HepG2 (cell line): ENCODE data around the gene PALM2AKAP2. TPM values are rescaled to one million over a fixed set of nuclear protein-coding genes. Genes with fewer than 3 reads are reported as not detected.

ENCODE experiments used
- ATAC-seq: fragments of 200-7000 bp; cut with Tn5 transposase; 3 replicates; pipeline ENCODE4 v1.9.1; 2020; ENCODE audit warnings: mild to moderate bottlenecking, moderate library complexity
- BruUV-seq: library from RNA; stranded (reverse); fragments of 400-500 nt; replicated peaks from 2 replicates; lab custom pipeline; 2021; lab: Mats Ljungman, UMichigan
- CTCF ChIA-PET: fragments of 300-600 bp; formaldehyde crosslinking; extraction: SDS; loops from one replicate; lab custom pipeline; 2021; ENCODE audit warnings: low total read pairs, inconsistent platforms, low intra/inter-chr PET ratio; lab: Yijun Ruan, JAX
- POLR2A ChIA-PET: fragments of 350-600 bp; sonication (Branson Sonifier 250); formaldehyde crosslinking; loops from one replicate; lab custom pipeline; 2020; ENCODE audit warnings: antibody characterized with exemption, inconsistent platforms; lab: Yijun Ruan, JAX
- DNase-seq: peaks from one replicate; pipeline ENCODE4 v3.0.0-alpha.2; 2015; ENCODE audit warnings: low spot score
- FAIRE-seq: peaks from 3 replicates; lab custom pipeline; 2011; peaks lifted over from hg19 to GRCh38; lab: Jason Lieb, UNC
- H2AFZ ChIP-seq: one replicate; pipeline ENCODE4 v1.6.1; 2011; ENCODE audit warnings: low read length, inconsistent platforms
- H3K27ac ChIP-seq: fragments of 300-600 bp; 3 replicates; pipeline ENCODE4 v1.8.0; 2011; ENCODE audit warnings: mixed run types, mild to moderate bottlenecking, mixed read lengths, low read length, inconsistent platforms; ENCODE audit not compliant: insufficient read depth; ENCODE audit errors: extremely low read length
- H3K27me3 ChIP-seq, 2 experiments: fragments of 200-600 bp in 1 of 2; 2 replicates in 1 of 2; 3 replicates in 1 of 2; pipeline versions ENCODE4 v1.6.0 to v1.8.0; 2011; ENCODE audit warnings: low read length in 2 of 2, mild to moderate bottlenecking in 2 of 2, moderate library complexity in 2 of 2, inconsistent platforms in 1 of 2; ENCODE audit not compliant: insufficient read depth in 2 of 2, control insufficient read depth in 1 of 2
- H3K36me3 ChIP-seq, 2 experiments: fragments of 200-600 bp in 1 of 2; replicated peaks in 1 of 2; 2 replicates in 1 of 2; 3 replicates in 1 of 2; pipeline versions ENCODE4 v1.5.1 to v1.8.0; 2011; ENCODE audit warnings: low read length in 2 of 2, inconsistent platforms in 1 of 2; ENCODE audit not compliant: insufficient read depth in 2 of 2, control insufficient read depth in 1 of 2
- H3K4me1 ChIP-seq: 2 replicates; pipeline ENCODE4 v1.5.1; 2012; ENCODE audit warnings: low read length, inconsistent platforms; ENCODE audit not compliant: insufficient read depth
- H3K4me2 ChIP-seq: 2 replicates; pipeline ENCODE4 v1.6.0; 2011; ENCODE audit warnings: low read depth, low read length, inconsistent platforms
- H3K4me3 ChIP-seq, 3 experiments: fragments of 200-600 bp in 1 of 3; sonication (generic), shearing (Covaris generic) in 1 of 3; replicated peaks in 1 of 3; 2 replicates each; pipeline ENCODE4 v1.5.1; 2011 to 2016; ENCODE audit warnings: low read length in 3 of 3, inconsistent platforms in 2 of 3, low read depth in 2 of 3, mild to moderate bottlenecking in 2 of 3, control low read depth in 1 of 3, mixed read lengths in 1 of 3; ENCODE audit not compliant: insufficient read depth in 1 of 3
- H3K79me2 ChIP-seq: one replicate; pipeline ENCODE4 v1.6.1; 2011; ENCODE audit warnings: low read length, inconsistent platforms; ENCODE audit not compliant: insufficient read depth
- H3K9ac ChIP-seq: 2 replicates; pipeline ENCODE4 v1.6.0; 2011; ENCODE audit warnings: mild to moderate bottlenecking, low read depth, low read length, inconsistent platforms; ENCODE audit not compliant: insufficient read depth
- H3K9me3 ChIP-seq: 2 replicates; pipeline ENCODE4 v1.5.1; 2012; ENCODE audit warnings: mild to moderate bottlenecking, low read length
- H4K20me1 ChIP-seq: 2 replicates; pipeline ENCODE4 v1.6.0; 2011; ENCODE audit warnings: inconsistent platforms, mild to moderate bottlenecking, low read length, moderate library complexity; ENCODE audit not compliant: insufficient read depth
- ARNTL ChIP-seq: sonication (generic); formaldehyde crosslinking; IDR thresholded peaks from 2 replicates; pipeline ENCODE4 v1.4.0; 2020; ENCODE audit warnings: mild to moderate bottlenecking, missing genetic modification reagents
- CCAR2 ChIP-seq: fragments of 200-400 bp; formaldehyde crosslinking; optimal IDR thresholded peaks from 2 replicates; pipeline ENCODE3; 2018; ENCODE audit warnings: low read depth, mild to moderate bottlenecking, low read length, moderate library complexity
- KMT2B ChIP-seq: IDR thresholded peaks from 2 replicates; pipeline ENCODE4 v1.6.1; 2016; ENCODE audit warnings: missing genetic modification reagents, missing compliant biosample characterization
- NFIB ChIP-seq: sonication (generic); formaldehyde crosslinking; IDR thresholded peaks from 2 replicates; pipeline ENCODE4 v1.9.0; 2021; ENCODE audit warnings: missing genetic modification reagents, mild to moderate bottlenecking, borderline replicate concordance
- ZBTB3 ChIP-seq: sonication (generic); formaldehyde crosslinking; IDR thresholded peaks from 2 replicates; pipeline ENCODE4 v1.4.0; 2020; ENCODE audit warnings: low read depth, mild to moderate bottlenecking, moderate library complexity, missing genetic modification reagents, borderline replicate concordance
- ZNF512B ChIP-seq: sonication (generic); formaldehyde crosslinking; IDR thresholded peaks from 2 replicates; pipeline ENCODE4 v1.5.1; 2020; ENCODE audit warnings: missing genetic modification reagents, mild to moderate bottlenecking, borderline replicate concordance
- WGBS: methylation state at CpG from one replicate; pipeline ENCODE4 v1.1.6; 2017; ENCODE audit warnings: low lambda C conversion rate; 5-methylcytosine and 5-hydroxymethylcytosine counted together
- in situ Hi-C: cut with HindIII; loops from 2 replicates; pipeline ENCODE4 v1.10.0; 2017; ENCODE audit warnings: low pct_unique_long_range_greater_than_20kb; ENCODE audit not compliant: extremely low pct_ligation_motif_present
- intact Hi-C: fragments of 100-400 bp; cut with micrococcal nuclease; formaldehyde crosslinking; loops from one replicate; pipeline ENCODE4 v1.10.0; 2022; ENCODE audit not compliant: unreplicated experiment
- polyA plus RNA-seq, 8 experiments: library from polyadenylated mRNA; depleted of rRNA in 3 of 8; stranded (reverse) in 7 of 8; unstranded in 1 of 8; fragments of >200 nt; fragmentation: Illumina TruSeq in 4 of 8; extraction: Trizol in 4 of 8; gene quantifications; 2 replicates each; pipeline versions ENCODE4 v1.2.1 to v1.2.3, GENCODE V29; 2011 to 2016; ENCODE audit warnings: low read depth in 4 of 8, missing spikeins in 1 of 8, mixed read lengths in 1 of 8; ENCODE audit not compliant: insufficient read depth in 1 of 8
- total RNA-seq, 5 experiments: library from RNA; depleted of rRNA; stranded (reverse); fragments of >200 nt; fragmentation: Illumina TruSeq; extraction: Trizol; gene quantifications; 2 replicates each; pipeline ENCODE4 v1.2.3, GENCODE V29; 2016; ENCODE audit warnings: low read depth in 1 of 5
- TF ChIP-seq, protein P1 (sequence below): sonication (generic); formaldehyde crosslinking; IDR thresholded peaks from 2 replicates; pipeline ENCODE4 v1.5.1; 2020; ENCODE audit warnings: missing genetic modification reagents, mild to moderate bottlenecking, borderline replicate concordance
- TF ChIP-seq, protein P2 (sequence below): sonication (generic); formaldehyde crosslinking; IDR thresholded peaks from 2 replicates; pipeline ENCODE4 v1.9.0; 2021; ENCODE audit warnings: missing genetic modification reagents, mild to moderate bottlenecking, borderline replicate concordance
- TF ChIP-seq, protein P3 (sequence below): fragments of 450-650 bp; IDR thresholded peaks from 2 replicates; pipeline ENCODE4 v1.6.1; 2017; ENCODE audit warnings: mild to moderate bottlenecking

PALM2AKAP2 gene
- total and polyA plus RNA-seq, 2 of the 13 experiments (the other 11 are each of a cell fraction or from before 2014, with no cell fraction given): 0.25 to 1.8 TPM

DNA sequence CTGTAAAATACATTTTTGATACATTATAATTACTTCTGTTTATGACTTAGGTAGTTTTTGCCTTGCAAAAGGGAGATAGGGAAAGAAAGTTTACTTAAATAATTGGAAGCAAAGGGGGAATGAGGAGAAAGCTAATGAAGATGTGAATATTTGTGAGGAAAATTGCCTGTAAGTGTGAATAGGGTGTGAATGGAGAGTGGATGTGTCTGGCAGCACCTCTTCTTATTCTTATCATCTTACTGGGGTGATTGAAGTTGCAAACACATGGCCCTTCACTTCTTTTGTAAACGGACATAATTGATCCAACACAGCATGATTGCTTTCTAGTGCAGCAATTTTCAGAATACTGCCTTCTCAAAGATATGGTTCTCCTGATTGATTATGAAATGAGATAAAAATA lies 46.6 kb downstream of the PALM2AKAP2 start:
- DNase-seq (no peak), FAIRE-seq (no peak), ATAC-seq (no peak)
- H2AFZ ChIP-seq: no peak overlapping the region
- no TSS peak for BruUV-seq
- POLR2A ChIA-PET: no interaction called here
- H3K4me1 ChIP-seq: no peaks in the 10 kb centered on the region
- no peak overlapping the region for H3K4me3 ChIP-seq
- no peaks in the 10 kb centered on the region for H3K79me2 ChIP-seq
- no peak overlapping the region for H3K27ac ChIP-seq
- TF ChIP-seq ZNF512B (CRISPR knock-in tag) (no peak), NFIB (CRISPR knock-in tag) (no peak), KMT2B (CRISPR knock-in tag) (no peak), ZBTB3 (CRISPR knock-in tag) (no peak), ARNTL (CRISPR knock-in tag) (no peak), CCAR2 (no peak)
- TF ChIP-seq, protein P1, sequence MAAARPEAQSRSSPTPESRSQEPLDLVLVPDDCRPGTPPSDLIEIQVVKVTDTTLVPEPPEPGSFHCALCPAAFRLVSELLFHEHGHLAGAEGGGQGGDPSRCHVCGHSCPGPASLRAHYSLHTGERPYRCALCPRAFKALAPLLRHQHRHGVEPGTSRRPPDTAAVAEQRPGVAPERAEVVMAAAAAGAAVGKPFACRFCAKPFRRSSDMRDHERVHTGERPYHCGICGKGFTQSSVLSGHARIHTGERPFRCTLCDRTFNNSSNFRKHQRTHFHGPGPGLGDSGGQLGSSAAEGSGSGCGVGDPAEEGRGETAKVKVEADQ (CRISPR knock-in tag): no peak
- TF ChIP-seq, protein P2, sequence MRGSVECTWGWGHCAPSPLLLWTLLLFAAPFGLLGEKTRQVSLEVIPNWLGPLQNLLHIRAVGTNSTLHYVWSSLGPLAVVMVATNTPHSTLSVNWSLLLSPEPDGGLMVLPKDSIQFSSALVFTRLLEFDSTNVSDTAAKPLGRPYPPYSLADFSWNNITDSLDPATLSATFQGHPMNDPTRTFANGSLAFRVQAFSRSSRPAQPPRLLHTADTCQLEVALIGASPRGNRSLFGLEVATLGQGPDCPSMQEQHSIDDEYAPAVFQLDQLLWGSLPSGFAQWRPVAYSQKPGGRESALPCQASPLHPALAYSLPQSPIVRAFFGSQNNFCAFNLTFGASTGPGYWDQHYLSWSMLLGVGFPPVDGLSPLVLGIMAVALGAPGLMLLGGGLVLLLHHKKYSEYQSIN (CRISPR knock-in tag): no peak
- TF ChIP-seq, protein P3, sequence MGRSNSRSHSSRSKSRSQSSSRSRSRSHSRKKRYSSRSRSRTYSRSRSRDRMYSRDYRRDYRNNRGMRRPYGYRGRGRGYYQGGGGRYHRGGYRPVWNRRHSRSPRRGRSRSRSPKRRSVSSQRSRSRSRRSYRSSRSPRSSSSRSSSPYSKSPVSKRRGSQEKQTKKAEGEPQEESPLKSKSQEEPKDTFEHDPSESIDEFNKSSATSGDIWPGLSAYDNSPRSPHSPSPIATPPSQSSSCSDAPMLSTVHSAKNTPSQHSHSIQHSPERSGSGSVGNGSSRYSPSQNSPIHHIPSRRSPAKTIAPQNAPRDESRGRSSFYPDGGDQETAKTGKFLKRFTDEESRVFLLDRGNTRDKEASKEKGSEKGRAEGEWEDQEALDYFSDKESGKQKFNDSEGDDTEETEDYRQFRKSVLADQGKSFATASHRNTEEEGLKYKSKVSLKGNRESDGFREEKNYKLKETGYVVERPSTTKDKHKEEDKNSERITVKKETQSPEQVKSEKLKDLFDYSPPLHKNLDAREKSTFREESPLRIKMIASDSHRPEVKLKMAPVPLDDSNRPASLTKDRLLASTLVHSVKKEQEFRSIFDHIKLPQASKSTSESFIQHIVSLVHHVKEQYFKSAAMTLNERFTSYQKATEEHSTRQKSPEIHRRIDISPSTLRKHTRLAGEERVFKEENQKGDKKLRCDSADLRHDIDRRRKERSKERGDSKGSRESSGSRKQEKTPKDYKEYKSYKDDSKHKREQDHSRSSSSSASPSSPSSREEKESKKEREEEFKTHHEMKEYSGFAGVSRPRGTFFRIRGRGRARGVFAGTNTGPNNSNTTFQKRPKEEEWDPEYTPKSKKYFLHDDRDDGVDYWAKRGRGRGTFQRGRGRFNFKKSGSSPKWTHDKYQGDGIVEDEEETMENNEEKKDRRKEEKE: no peak
- no peak overlapping the region for H3K9ac ChIP-seq
- CTCF ChIA-PET: no interaction called here
- H3K4me2 ChIP-seq: no peak overlapping the region
- 44% methylated on average over 1 of the region's 1 CpG for WGBS
- in situ Hi-C loops (no loop called here), intact Hi-C loops (no loop called here)
- H4K20me1 ChIP-seq: no peaks in the 10 kb centered on the region
- no peaks in the 10 kb centered on the region for H3K9me3 ChIP-seq
- no peaks in the 10 kb centered on the region for H3K27me3 ChIP-seq
- no peaks in the 10 kb centered on the region for H3K36me3 ChIP-seq
